B cell (primary cell): ENCODE data around the gene RNF150. TPM values are rescaled to one million over a fixed set of nuclear protein-coding genes. Genes with fewer than 3 reads are reported as not detected.

Experiments used
- ATAC-seq: fragments of 200-7000 bp; cut with Tn5 transposase; one replicate; pipeline ENCODE4 v1.10.0; 2021; ENCODE audit warnings: low read depth, mild to moderate bottlenecking, moderate number of reproducible peaks, moderate library complexity
- CTCF ChIA-PET: fragments of 350-600 bp; sonication (Branson Sonifier 250); formaldehyde crosslinking; loops from one replicate; lab custom pipeline; 2021; ENCODE audit warnings: antibody characterized with exemption, inconsistent platforms; lab: Charles Lee
- POLR2A ChIA-PET: fragments of 350-600 bp; sonication (Branson Sonifier 250); formaldehyde crosslinking; loops from one replicate; lab custom pipeline; 2021; ENCODE audit warnings: antibody characterized with exemption; lab: Charles Lee
- DNase-seq: peaks from one replicate; pipeline ENCODE4 v3.0.0; 2013
- H2AFZ ChIP-seq: 2 replicates; pipeline ENCODE4 v1.6.1; 2012; ENCODE audit warnings: mild to moderate bottlenecking, low read depth, low read length; ENCODE audit not compliant: insufficient read depth, poor library complexity, severe bottlenecking
- H3K27ac ChIP-seq, 2 donors: 1 replicate in 1 of 2; 2 replicates in 1 of 2; pipeline ENCODE4 v1.5.1; 2012 to 2013; ENCODE audit warnings: low read length in 2 of 2, mild to moderate bottlenecking in 2 of 2, moderate library complexity in 1 of 2
- H3K27me3 ChIP-seq, 4 experiments: fragments of 200-600 bp in 1 of 4; sonication (generic) in 1 of 4; replicated peaks in 1 of 4; 1 replicate in 2 of 4; 2 replicates in 2 of 4; pipeline versions ENCODE4 v1.6.1 to v1.7.0; 2013 to 2016; ENCODE audit warnings: low read length in 3 of 4, mild to moderate bottlenecking in 2 of 4, mixed read lengths in 1 of 4, moderate library complexity in 1 of 4; ENCODE audit not compliant: insufficient read depth in 4 of 4, control insufficient read depth in 3 of 4; ENCODE audit errors: control extremely low read depth in 1 of 4
- H3K36me3 ChIP-seq, 2 experiments: replicated peaks in 1 of 2; 1 replicate in 1 of 2; 2 replicates in 1 of 2; pipeline versions ENCODE4 v1.6.1 to v1.7.1; 2013; ENCODE audit warnings: low read length in 1 of 2; ENCODE audit not compliant: insufficient read depth in 2 of 2, control insufficient read depth in 1 of 2; ENCODE audit errors: control extremely low read depth in 1 of 2, extremely low read depth in 1 of 2
- H3K4me1 ChIP-seq, 2 donors: fragments of 200-600 bp in 1 of 2; sonication (generic) in 1 of 2; 1 replicate in 1 of 2; 2 replicates in 1 of 2; pipeline versions ENCODE4 v1.5.1 to v1.6.1; 2013 to 2017; ENCODE audit warnings: low read length in 2 of 2; ENCODE audit not compliant: control insufficient read depth in 2 of 2, insufficient read depth in 2 of 2
- H3K4me2 ChIP-seq: replicated peaks from 2 replicates; pipeline ENCODE3; 2012; ENCODE audit warnings: mild to moderate bottlenecking, low read depth, low read length; ENCODE audit not compliant: poor library complexity, severe bottlenecking
- H3K4me3 ChIP-seq, 5 experiments: fragments of 200-600 bp in 1 of 5; sonication (generic) in 1 of 5; 1 replicate in 3 of 5; 2 replicates in 2 of 5; pipeline versions ENCODE4 v1.5.1 to v1.7.0; 2011 to 2016; ENCODE audit warnings: low read length in 4 of 5, mild to moderate bottlenecking in 4 of 5, low read depth in 2 of 5, control low read depth in 1 of 5, moderate library complexity in 1 of 5; ENCODE audit not compliant: insufficient read depth in 1 of 5; ENCODE audit errors: control extremely low read depth in 1 of 5, extremely low read depth in 1 of 5
- H3K79me2 ChIP-seq: fragments of 200-600 bp; sonication (generic); one replicate; pipeline ENCODE4 v1.6.0; 2016; ENCODE audit warnings: low read length; ENCODE audit not compliant: control insufficient read depth, insufficient read depth
- H3K9ac ChIP-seq: fragments of 200-600 bp; sonication (generic); 2 replicates; pipeline ENCODE4 v1.6.1; 2017; ENCODE audit warnings: mild to moderate bottlenecking, low read length, moderate library complexity
- H3K9me3 ChIP-seq, 3 donors: one replicate each; pipeline versions ENCODE4 v1.6.1 to v1.7.1; 2013; ENCODE audit warnings: low read length in 2 of 3; ENCODE audit not compliant: control insufficient read depth in 2 of 3, insufficient read depth in 1 of 3; ENCODE audit errors: control extremely low read depth in 1 of 3
- H4K20me1 ChIP-seq: 2 replicates; pipeline ENCODE4 v1.6.0; 2012; ENCODE audit warnings: mild to moderate bottlenecking, low read length; ENCODE audit not compliant: insufficient read depth, control insufficient read depth, poor library complexity, severe bottlenecking
- H3K27ac Mint-ChIP-seq: one replicate; pipeline ENCODE4 v1.8.0; 2021; ENCODE audit warnings: mixed read lengths
- H3K27me3 Mint-ChIP-seq: one replicate; pipeline ENCODE4 v1.8.0; 2021; ENCODE audit warnings: mixed read lengths
- H3K4me1 Mint-ChIP-seq: one replicate; pipeline ENCODE4 v1.8.0; 2021; ENCODE audit warnings: mixed read lengths
- H3K4me3 Mint-ChIP-seq: one replicate; pipeline ENCODE4 v1.8.0; 2021; ENCODE audit warnings: mixed read lengths
- H3K9me3 Mint-ChIP-seq: one replicate; pipeline ENCODE4 v1.8.0; 2022; ENCODE audit warnings: mixed read lengths; ENCODE audit not compliant: insufficient read depth
- EZH2 ChIP-seq: IDR thresholded peaks from 2 replicates; pipeline ENCODE4 v1.6.1; 2012; ENCODE audit warnings: borderline replicate concordance, low read depth, mild to moderate bottlenecking, moderate library complexity, low read length; ENCODE audit not compliant: insufficient read depth, poor library complexity, severe bottlenecking
- WGBS: methylation state at CpG from one replicate; pipeline ENCODE4 v1.1.5; 2013; ENCODE audit warnings: missing lambda C conversion rate; ENCODE audit not compliant: insufficient coverage; 5-methylcytosine and 5-hydroxymethylcytosine counted together
- intact Hi-C: fragments of 100-400 bp; cut with micrococcal nuclease; formaldehyde crosslinking; loops from one replicate; pipeline ENCODE4 v1.10.0; 2022
- polyA plus RNA-seq: library from polyadenylated mRNA; depleted of rRNA; stranded (reverse); fragments of >200 nt; gene quantifications from 2 replicates; pipeline ENCODE4 v1.2.3, GENCODE V29; 2012
- total RNA-seq, 2 donors: library from RNA; stranded (reverse); fragments of 120-200 nt in 1 of 2; gene quantifications; 1 replicate in 1 of 2; 2 replicates in 1 of 2; pipeline versions ENCODE4 v1.2.3 to v1.2.4, GENCODE V29; 2013 to 2022
- TF ChIP-seq, protein P1 (sequence below): fragments of 200-600 bp; IDR thresholded peaks from one replicate; pipeline ENCODE4 v1.8.0; 2022; ENCODE audit warnings: antibody characterized with exemption, mild to moderate bottlenecking

RNF150 gene
- total and polyA plus RNA-seq, 2 donors (not counting 1 experiment from before 2014, with no cell fraction given), result not detected

DNA sequence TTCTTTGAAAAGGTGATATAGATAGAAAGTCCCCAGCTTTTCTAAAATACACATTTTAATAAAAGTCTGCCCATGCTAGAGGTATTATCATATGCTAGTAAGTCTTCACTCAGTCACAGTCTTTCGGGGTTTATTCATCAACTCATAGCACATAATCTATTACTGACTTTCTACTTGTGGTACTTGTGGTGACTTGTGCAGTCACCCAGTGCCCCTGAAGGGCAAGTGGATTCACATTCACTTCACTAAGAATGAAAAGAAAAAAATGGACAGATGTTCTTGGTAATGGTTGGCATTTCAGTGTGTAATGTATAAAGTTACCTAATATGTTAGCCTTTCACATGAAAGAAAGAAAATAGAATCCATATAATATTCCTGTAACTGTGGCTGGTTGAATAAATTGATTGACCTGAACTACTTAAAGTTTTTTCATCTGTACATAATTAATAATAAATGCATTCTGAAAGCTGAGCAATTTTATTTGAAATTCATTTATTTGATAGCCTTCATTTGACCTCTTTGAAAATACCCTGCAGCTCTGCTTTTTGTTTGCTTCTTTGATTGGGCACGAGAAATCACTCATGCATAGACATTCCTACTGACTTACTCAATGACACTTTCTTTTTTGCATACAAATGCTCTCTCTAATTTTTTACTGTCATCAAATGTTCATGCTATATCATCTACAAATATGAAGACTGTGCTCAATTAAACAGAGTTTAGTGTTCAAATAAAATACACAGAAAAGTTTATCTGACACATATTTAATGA lies 47.9 kb upstream of the RNF150 start:
- Histone ChIP-seq H3K4me3 (no peak overlapping the region), H3K27ac (no peak overlapping the region), H3K9me3 (no peaks in the 10 kb centered on the region), H3K4me1 (no peaks in the 10 kb centered on the region), H3K36me3 (no peaks in the 10 kb centered on the region), H3K4me2 (no peak overlapping the region), H3K9ac (no peak overlapping the region), H2AFZ (no peak overlapping the region), H3K27me3 (no peaks in the 10 kb centered on the region), H4K20me1 (no peaks in the 10 kb centered on the region), H3K79me2 (no peaks in the 10 kb centered on the region)
- no peak overlapping the region for H3K4me3 Mint-ChIP-seq
- H3K27ac Mint-ChIP-seq, result no peak overlapping the region
- 80% methylated on average over 1 of the region's 2 CpGs for WGBS
- no peaks in the 10 kb centered on the region for H3K9me3 Mint-ChIP-seq
- TF ChIP-seq EZH2, result no peak
- TF ChIP-seq, protein P1, sequence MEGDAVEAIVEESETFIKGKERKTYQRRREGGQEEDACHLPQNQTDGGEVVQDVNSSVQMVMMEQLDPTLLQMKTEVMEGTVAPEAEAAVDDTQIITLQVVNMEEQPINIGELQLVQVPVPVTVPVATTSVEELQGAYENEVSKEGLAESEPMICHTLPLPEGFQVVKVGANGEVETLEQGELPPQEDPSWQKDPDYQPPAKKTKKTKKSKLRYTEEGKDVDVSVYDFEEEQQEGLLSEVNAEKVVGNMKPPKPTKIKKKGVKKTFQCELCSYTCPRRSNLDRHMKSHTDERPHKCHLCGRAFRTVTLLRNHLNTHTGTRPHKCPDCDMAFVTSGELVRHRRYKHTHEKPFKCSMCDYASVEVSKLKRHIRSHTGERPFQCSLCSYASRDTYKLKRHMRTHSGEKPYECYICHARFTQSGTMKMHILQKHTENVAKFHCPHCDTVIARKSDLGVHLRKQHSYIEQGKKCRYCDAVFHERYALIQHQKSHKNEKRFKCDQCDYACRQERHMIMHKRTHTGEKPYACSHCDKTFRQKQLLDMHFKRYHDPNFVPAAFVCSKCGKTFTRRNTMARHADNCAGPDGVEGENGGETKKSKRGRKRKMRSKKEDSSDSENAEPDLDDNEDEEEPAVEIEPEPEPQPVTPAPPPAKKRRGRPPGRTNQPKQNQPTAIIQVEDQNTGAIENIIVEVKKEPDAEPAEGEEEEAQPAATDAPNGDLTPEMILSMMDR, result no peak
- no peak for ATAC-seq
- DNase-seq, result no peak
- peaks cover 3% of the 10 kb centered on the region for H3K27me3 Mint-ChIP-seq
- ChIA-PET POLR2A (no interaction called here), CTCF (no interaction called here)
- intact Hi-C loops, result no loop called here
- H3K4me1 Mint-ChIP-seq, result no peaks in the 10 kb centered on the region
